Measurements from ENCODE around the gene CDKN1C. TPM values are rescaled to one million over a fixed set of nuclear protein-coding genes. Genes with fewer than 3 reads are reported as not detected.

The CDKN1C gene
- total RNA-seq, 1 donor from 2014 or later = 47.8 TPM

GRCh38 chr11:2916892-2917645 is 31.5 kb upstream of the CDKN1C start:
- Mint-ChIP-seq H3K27me3 (ENCODE audit: insufficient read depth, low read depth) (no peaks in the 10 kb centered on the region), H3K4me1 (peaks cover 4% of the 10 kb centered on the region), H3K27ac (peak overlapping the region; percentile 83), H3K9me3 (no peaks in the 10 kb centered on the region), H3K36me3 (no peaks in the 10 kb centered on the region), H3K4me3 (no peak overlapping the region)
- Histone ChIP-seq H3K9me3 (ENCODE audit: low read depth) (no peaks in the 10 kb centered on the region), H3K27ac (no peak overlapping the region), H3K36me3 (no peaks in the 10 kb centered on the region), H3K79me2 (ENCODE audit: low read depth) (no peaks in the 10 kb centered on the region), H2AFZ (replicated peaks) (no peak overlapping the region), H3K4me2 (no peak overlapping the region), H3K27me3 (no peaks in the 10 kb centered on the region), H3K4me3 (no peak overlapping the region), H3F3A (ENCODE audit: low read depth) (no peaks in the 10 kb centered on the region), H3K4me1 (no peaks in the 10 kb centered on the region), H3K9ac (no peak overlapping the region), H4K20me1 (ENCODE audit: low read depth) (no peaks in the 10 kb centered on the region)
- no peak for TF ChIP-seq EZH2phosphoT487 (IDR thresholded peaks at IDR 0.05)
- TF ChIP-seq, protein P1, sequence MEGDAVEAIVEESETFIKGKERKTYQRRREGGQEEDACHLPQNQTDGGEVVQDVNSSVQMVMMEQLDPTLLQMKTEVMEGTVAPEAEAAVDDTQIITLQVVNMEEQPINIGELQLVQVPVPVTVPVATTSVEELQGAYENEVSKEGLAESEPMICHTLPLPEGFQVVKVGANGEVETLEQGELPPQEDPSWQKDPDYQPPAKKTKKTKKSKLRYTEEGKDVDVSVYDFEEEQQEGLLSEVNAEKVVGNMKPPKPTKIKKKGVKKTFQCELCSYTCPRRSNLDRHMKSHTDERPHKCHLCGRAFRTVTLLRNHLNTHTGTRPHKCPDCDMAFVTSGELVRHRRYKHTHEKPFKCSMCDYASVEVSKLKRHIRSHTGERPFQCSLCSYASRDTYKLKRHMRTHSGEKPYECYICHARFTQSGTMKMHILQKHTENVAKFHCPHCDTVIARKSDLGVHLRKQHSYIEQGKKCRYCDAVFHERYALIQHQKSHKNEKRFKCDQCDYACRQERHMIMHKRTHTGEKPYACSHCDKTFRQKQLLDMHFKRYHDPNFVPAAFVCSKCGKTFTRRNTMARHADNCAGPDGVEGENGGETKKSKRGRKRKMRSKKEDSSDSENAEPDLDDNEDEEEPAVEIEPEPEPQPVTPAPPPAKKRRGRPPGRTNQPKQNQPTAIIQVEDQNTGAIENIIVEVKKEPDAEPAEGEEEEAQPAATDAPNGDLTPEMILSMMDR (IDR thresholded peaks at IDR 0.05) = no peak
- TF ChIP-seq EZH2 (IDR thresholded peaks at IDR 0.05) = no peak
- no peak for DNase-seq (ENCODE audit: low spot score)

GRCh38 chr11:2916114-2916891 is 30.7 kb upstream of the CDKN1C start:
- Mint-ChIP-seq H3K4me3 (no peak overlapping the region), H3K36me3 (no peaks in the 10 kb centered on the region), H3K4me1 (peaks cover 9% of the 10 kb centered on the region), H3K9me3 (no peaks in the 10 kb centered on the region), H3K27me3 (ENCODE audit: insufficient read depth, low read depth) (peaks cover 2% of the 10 kb centered on the region), H3K27ac (peak overlapping the region; percentile 83)
- TF ChIP-seq, protein P1 (IDR thresholded peaks at IDR 0.05) = no peak
- no peak for TF ChIP-seq EZH2 (IDR thresholded peaks at IDR 0.05)
- no peak for TF ChIP-seq EZH2phosphoT487 (IDR thresholded peaks at IDR 0.05)
- H3K4me3 ChIP-seq = no peak overlapping the region
- H3K36me3 ChIP-seq = no peaks in the 10 kb centered on the region
- no peak overlapping the region for H3K4me2 ChIP-seq
- no peak overlapping the region for H2AFZ ChIP-seq (replicated peaks)
- no peaks in the 10 kb centered on the region for H3K4me1 ChIP-seq
- no peak for DNase-seq (ENCODE audit: low spot score)
- no peak overlapping the region for H3K27ac ChIP-seq
- H3K79me2 ChIP-seq (ENCODE audit: low read depth) = no peaks in the 10 kb centered on the region
- no peak overlapping the region for H3K9ac ChIP-seq
- H4K20me1 ChIP-seq (ENCODE audit: low read depth) = no peaks in the 10 kb centered on the region
- no peaks in the 10 kb centered on the region for H3K9me3 ChIP-seq (ENCODE audit: low read depth)
- no peaks in the 10 kb centered on the region for H3F3A ChIP-seq (ENCODE audit: low read depth)
- H3K27me3 ChIP-seq = no peaks in the 10 kb centered on the region

DNA sequence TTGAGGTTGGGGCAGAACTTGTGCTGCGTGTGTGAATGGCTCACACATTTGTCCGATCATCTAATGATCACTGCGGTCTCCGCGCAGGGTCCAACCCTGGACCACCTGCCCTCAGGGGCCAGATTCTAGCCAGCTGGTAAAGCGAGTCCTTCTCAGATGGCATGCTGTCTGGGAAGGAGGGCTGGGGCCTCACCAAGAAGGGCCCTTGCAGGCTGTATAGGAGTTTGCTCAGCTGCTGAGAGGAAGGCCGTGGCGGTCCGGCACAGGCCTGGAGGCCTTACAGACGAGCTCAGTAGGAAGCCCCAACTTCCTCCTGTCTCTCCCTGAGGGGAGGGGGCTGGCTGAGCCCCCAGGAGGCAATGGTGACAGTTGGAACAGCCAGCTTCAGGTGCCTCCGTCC is 29.9 kb upstream of the CDKN1C start:
- no peak overlapping the region for H3K4me3 ChIP-seq
- H3K79me2 ChIP-seq (ENCODE audit: low read depth) = no peaks in the 10 kb centered on the region
- H3K9me3 ChIP-seq (ENCODE audit: low read depth) = no peaks in the 10 kb centered on the region
- Mint-ChIP-seq H3K4me3 (no peak overlapping the region), H3K27ac (no peak overlapping the region), H3K36me3 (no peaks in the 10 kb centered on the region), H3K4me1 (peaks cover 9% of the 10 kb centered on the region), H3K27me3 (ENCODE audit: insufficient read depth, low read depth) (peaks cover 2% of the 10 kb centered on the region), H3K9me3 (no peaks in the 10 kb centered on the region)
- no peaks in the 10 kb centered on the region for H3K27me3 ChIP-seq
- TF ChIP-seq EZH2 (IDR thresholded peaks at IDR 0.05) (no peak), EZH2phosphoT487 (IDR thresholded peaks at IDR 0.05) (no peak)
- TF ChIP-seq, protein P1 (IDR thresholded peaks at IDR 0.05) = no peak
- no peaks in the 10 kb centered on the region for H3F3A ChIP-seq (ENCODE audit: low read depth)
- no peak for DNase-seq (ENCODE audit: low spot score)
- H3K9ac ChIP-seq = no peak overlapping the region
- no peak overlapping the region for H3K4me2 ChIP-seq
- H4K20me1 ChIP-seq (ENCODE audit: low read depth) = no peaks in the 10 kb centered on the region
- H3K27ac ChIP-seq = no peak overlapping the region
- H3K36me3 ChIP-seq = no peaks in the 10 kb centered on the region
- no peaks in the 10 kb centered on the region for H3K4me1 ChIP-seq
- H2AFZ ChIP-seq (replicated peaks) = no peak overlapping the region

Measured in neural progenitor cell (in vitro differentiated cells).